GM19395 (cell line): Measurements from ENCODE around the gene ZBTB7C.

Experiments used
- ATAC-seq: cut with Tn5 transposase; IDR thresholded peaks from one replicate; pipeline ENCODE4 v1.9.1; 2021; ENCODE audit warnings: mild to moderate bottlenecking, moderate library complexity; ENCODE audit not compliant: unreplicated experiment

Gene ZBTB7C

DNA sequence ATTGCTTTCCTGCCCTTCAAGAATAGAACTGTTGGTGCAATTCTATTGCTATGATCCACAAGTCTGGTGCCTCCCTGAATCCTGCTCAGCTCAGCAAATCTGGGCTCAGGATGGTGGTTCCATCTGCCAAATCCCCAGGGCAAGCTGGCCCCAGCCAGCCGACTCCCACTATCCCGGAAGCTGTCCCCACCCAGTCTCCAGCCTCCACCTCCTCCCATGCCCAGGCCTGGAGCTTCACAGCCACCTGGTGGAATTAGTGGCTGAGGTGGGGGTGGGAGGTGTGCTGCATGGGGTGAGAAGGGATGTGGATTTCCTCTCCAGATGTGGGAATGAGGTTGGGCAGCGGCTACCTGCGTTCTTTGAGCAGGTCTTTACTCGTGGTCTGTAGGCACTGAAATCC is 359.4 kb downstream of the ZBTB7C start:
- no peak for ATAC-seq

DNA sequence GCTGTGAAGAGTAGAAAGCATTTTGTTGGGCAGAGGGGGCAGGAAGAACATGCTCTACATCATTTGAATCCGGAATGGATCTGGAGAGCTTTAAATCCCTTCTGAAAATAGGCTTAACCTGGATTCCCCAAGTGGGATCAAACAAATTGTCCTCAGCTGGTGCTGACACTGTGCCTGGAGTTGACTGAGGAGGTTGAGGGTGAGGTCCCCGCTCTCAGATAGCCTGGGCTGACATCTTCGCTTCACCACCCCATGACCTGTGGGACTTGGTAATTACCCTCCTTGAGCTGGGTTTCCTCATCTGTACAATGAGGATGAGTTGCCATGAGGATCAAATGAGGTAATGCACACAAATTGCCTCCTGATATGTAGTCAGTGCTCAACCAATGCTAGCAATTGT is 360.9 kb downstream of the ZBTB7C start:
- no peak for ATAC-seq

DNA sequence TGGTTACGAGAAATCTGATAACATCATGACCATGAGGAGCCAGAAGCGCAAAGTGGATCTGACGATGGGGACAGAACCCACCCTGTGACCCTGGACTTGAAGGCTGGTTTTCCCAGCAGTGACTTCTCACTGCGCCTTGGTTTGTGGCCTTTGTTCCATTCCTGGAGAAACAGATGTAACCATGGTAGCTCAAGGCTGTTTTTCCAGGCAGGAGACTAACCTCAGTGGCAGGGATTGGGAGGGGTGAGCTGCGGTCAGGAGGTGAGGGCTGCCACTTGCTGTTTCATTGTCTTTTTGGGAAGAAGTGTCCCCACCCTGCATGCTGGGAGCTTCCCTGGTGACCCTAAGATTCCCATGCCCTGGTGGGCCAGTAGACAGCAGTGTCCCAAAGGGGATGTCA is 362.3 kb downstream of the ZBTB7C start:
- no peak for ATAC-seq

DNA sequence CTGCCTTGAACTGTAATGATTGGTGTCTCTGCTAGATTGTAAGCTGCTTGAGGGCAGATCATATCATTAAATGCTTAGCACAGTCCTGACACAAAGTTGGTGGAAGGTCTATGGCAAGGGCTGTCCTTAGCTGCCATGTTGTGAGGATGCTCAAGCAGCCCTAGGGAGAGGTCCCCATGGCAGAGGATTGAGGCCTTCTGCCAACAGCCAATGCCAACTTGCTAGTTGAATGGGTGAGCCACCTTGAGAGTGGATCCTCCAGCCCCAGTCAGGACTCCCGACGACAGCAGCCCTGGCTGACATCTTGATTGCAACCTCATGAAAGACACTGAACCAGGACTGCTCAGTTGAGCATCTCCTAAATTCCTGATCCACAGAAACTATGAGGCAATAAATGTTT is 363.4 kb downstream of the ZBTB7C start:
- ATAC-seq = no peak

DNA sequence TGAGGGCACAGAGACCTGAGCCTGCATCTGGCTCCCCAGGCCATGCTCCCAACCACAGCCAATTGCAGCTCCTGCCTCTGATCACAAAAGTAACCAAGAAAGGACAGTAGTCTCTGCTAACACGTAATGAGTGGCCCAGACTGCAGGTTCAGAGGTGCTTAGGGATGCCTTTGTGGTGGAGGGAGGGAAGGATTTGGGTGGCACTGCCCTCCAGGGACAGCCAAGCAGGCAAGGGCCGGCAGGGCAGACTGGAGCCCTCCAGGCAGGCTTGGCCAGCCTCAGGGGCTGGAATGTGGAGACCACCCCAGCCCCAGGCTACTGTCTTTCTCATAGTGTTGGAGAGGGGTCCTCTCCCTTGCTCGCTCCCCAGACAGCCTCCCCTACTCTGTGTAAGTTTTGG is 364.2 kb downstream of the ZBTB7C start:
- ATAC-seq = no peak

DNA sequence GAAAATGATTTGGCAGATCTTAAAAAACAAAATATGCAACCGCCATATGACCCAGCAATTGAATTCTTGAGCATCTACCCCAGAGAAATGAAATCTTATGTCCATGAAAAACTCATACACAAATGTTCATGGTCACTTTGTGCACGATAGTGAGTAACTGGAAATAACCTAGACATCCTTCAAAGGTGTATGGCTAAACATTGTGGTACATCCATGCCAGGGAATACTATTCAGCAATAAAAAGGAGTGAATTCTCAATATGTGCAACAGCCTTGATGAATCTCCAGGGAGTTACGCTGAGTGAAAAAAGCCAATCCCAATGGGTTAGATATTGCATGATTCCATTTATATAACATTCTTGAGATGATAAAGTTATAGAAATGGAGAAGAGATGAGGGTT is 366.0 kb downstream of the ZBTB7C start:
- no peak for ATAC-seq

DNA sequence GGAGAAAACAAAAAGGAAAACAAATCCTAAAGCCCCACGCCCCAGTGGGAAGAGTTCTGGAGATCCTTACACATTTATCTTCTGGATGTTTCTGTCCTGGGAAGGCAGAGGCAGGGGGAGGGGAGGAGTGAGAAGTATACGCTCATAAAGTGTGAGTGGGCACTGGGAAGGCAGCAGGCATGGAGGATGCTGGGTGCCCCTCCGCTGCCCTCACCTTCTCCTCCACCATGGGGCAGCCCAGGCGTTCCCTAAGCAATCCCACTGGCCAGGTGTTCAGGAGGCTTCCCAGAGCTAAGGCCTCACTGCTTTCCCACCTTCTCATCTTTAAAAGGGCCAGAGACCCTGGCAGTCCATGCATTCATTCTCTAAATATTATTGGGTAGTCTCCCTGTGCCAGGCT is 366.8 kb downstream of the ZBTB7C start:
- no peak for ATAC-seq

DNA sequence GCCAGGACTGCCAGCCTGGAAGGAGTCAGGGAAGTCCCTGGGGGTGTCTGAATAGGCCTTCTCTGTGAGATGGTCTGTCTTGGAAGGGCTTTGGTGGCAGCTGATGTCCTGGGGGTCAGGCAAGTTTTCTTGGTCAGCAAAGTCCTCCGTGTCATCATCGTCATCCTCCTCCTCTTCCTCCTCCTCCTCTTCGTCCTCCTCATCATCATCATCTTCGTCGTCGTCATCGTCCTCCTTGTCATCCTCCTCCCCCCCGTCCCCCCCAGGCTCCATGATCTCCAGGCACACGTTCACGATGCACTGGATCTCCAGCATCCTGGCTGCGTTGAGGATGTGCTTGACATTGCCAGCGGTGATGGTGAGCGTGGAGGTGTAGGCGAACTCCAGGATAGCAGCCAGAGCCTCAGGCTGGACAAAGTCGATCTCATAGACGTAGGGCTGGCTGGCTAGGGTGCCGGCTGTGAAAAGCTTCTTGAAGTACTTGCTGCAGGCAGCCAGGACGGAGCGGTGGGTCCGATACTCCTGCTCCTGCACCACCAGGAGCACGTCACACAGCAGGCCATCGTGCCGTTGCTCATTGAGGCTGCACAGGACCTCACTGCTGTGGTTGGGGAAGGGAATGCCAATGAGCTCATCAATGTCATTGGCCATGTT is 368.6 kb downstream of the ZBTB7C start:
- no peak for ATAC-seq

DNA sequence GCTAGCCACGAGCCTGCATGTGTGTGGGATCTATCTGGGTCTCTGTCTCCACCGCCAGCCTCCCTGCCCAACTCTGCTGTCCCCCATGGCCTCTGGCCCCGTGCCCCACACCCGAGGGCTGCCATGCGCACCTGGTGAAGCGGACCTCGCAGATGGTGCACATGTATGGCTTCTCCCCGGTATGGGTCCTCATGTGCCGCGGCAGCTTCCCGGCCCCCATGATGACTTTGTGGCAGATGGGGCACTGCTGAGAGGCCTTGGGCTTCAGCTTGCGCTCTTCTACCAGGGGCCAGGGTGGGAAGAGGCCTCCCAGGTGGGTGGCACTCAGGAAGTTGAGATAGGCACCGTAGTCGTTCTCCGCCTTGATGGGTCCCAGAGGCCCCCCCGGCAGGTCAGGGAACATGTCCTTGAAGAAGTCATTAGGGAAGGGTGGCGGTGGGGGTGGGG is 369.4 kb downstream of the ZBTB7C start:
- no peak for ATAC-seq

DNA sequence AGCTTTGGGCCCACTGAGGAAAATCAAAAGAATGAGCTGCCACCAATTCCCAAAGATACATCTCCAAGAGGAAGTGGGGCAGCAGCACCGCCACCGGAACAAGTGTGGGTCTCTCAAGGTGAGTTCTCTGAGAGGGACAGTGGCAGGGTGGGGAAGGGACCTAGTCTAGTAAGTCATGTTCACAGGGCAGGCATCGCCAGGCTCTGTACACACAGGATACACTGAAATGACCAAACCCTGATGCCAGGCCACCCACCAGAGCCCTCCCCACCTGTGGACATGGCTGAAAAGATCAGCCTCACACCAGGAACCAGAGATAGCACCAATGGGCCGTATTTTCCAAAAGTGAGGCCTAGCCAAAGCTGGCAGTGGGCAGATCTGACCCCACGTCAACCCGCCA is 370.5 kb downstream of the ZBTB7C start:
- ATAC-seq = no peak

DNA sequence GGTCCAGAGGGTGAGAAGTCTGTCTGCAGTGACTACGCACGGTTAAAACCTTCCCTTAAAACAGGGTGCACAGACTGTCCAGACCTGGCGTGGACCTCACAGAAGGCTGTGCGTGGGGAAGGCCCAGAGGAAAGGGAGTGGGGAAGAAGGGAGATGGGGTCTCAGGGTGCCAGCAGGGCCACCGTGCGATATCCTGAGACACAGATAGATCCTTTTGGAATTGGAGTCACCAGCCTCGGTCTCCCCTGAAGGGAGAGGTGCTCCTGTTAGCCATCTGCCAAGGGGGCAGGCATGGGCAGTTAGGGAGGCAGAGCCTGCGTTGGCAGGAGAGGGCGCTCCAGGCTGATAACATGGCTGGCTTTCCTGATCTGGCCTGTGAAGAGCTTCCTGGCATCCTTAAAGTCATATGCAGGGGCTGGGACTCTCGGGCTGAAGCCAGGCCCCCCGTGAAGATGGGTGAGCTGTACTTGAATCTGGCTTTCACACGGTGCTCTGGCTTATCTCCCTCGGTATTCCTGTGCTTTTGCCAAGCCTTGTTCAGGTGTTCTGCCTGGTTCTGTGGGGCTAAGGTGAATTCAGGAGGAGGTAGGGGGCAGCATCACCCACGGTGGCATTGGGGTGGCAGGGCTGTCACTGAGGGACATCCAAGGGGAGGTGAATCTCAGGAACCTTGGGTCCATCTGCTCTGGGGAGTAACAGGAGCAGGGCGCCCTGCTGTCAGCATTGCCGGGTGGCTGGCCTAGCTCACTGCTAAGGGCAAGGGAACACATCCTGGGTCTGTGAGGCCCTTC is 371.5 kb downstream of the ZBTB7C start:
- no peak for ATAC-seq

DNA sequence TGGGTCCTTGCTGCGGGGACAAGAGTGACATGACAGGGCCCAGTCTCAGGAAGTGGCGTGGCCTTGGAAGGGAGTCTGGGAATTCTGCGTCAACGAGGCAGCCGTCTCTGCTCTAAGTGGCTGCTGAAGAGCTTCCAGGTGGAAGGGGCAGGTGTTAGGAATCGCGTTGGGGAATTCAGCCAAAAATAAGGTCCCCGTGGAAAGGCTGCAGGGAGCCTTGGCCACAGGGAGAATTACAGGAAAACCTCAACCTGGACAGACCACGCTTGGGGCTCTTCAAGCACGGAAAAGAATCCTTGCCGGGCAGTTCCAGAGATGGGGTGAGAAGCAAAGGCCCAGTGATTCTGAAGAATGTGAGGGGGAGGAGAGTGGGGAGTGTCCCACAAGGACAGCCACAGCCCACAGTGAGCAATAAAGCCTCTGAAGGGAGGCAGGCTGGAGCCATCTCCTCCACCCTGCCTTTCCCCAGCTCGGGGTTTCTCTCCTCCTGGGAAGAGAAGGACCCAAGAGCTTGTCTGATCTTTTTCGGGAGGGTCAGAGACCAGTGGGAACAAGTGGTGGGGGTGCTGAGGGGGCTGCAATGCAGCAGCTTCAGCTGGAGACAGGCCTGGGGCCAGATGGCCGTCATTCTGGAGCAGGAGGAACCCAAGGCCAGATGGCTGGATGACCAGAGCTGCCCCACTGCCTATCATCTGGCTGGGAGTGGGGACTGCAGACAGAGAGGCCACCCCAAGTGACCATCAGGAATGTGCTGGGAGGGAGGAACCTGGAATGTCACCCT is 372.4 kb downstream of the ZBTB7C start:
- no peak for ATAC-seq

DNA sequence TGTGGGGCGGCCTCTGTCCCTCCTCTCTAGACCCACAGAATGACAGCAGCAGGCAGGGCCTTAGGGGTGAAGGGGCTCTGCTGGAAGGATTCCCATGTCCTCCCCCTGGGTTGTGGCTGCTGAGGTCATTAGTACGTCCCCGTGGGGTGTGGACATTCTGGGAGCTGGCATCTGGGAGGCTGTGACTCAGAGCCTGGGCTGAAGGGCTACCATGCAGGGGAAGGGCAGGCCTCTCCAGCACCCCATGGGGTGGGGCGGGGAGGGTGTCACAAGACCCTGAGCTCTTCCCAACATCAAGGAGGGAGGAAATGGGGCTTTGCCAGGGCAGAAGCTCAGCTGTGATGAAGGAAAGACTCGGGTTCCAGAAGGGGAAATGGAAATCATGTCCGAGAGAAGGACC is 373.0 kb downstream of the ZBTB7C start:
- ATAC-seq = no peak

DNA sequence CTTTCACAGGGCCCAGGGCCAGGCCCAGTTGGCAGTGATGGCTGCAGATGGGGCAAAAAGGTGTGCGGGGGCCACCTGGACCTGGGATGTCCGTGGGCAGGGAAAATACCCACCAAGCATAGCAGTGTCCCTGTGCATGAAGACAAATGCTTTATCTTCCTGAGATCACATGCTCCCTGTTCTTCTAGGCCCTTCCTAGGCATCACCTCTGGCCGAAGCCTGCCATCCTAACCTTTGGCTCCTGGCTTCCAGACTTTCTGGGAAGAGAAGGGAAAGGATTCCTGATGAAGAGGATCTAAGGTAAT is 373.7 kb downstream of the ZBTB7C start:
- ATAC-seq = no peak

DNA sequence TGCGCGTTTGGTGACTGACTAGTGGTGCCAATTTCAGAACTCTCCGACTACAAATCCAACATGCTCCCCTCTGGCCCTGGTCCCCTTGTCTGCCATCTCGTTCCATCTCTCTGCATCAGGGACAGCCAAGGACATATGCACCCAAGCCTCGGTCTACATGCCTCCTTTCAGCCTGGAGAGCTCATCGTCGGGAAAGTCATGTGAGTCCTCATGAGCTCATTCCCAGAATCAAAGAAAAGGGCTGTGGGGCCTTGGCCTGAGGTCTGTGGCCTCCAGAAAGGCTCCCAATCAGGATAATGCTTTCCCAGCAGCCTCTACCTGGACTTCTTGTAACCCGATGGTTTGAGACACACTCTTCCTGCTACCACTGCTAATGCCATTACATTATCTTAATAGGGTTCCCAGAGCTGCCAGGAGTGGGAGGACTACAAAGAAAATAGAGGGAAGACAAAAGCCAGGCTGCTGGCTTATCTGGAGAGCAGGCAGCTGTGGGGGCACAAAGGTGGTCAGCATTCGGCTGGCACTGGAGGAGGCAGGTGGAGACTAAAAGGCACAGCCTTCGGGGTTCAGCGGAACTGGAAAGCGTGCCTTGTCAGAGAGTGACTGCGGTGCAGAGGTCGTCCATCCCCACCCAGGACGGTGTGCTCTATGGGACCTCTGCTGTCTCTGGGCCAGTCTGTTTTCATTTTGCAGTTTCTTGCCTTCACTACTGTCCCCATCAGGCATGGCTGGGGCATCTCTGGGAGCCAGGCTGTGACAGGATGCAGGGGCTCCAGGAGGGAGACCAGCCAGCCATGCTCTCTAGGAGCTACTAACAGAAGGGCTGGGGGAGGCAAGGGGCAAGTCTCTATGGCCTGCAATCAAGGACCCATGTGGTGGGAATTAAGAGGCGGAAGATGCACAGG is 374.3 kb downstream of the ZBTB7C start:
- no peak for ATAC-seq

DNA sequence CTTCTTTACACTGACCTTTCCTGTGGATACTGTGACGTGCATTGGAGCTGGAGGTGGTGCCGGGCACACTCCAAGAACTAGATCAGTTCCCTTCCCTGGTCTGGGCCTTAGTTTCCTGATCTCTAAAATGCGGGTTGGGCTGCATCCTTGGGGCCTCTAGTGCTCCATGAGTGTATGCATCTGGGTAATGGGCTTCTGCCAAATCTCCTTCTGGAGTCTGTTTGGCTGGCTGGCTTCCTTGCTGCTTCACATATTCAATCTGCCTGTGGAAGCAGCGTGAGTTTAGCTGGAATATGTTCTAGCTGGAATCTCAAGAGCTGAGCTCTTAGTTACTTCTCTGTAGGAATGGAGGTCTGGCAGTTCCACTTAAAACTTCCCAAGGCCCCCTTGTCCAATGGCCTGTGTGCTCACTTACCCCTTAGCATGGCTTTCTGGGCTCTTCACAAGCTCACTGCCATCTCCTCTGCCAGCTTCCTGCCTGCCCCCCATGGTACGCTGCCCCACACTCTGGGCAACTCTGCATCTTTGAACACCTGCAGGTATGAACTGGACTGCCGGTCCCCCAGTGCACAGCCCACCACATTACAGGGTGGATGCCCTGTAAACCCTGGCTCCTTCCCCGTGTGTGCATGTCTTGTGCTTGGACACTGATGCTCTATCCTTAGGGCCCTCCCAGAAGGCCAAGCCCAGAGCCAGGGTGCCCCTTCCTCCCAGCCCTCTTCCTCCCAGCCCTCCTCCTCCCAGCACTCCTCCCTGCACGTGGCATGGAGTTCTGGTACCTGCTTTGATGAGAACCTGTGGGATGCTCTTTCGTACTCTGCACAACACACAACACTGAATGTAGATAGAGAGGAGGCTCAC is 375.2 kb downstream of the ZBTB7C start:
- no peak for ATAC-seq

DNA sequence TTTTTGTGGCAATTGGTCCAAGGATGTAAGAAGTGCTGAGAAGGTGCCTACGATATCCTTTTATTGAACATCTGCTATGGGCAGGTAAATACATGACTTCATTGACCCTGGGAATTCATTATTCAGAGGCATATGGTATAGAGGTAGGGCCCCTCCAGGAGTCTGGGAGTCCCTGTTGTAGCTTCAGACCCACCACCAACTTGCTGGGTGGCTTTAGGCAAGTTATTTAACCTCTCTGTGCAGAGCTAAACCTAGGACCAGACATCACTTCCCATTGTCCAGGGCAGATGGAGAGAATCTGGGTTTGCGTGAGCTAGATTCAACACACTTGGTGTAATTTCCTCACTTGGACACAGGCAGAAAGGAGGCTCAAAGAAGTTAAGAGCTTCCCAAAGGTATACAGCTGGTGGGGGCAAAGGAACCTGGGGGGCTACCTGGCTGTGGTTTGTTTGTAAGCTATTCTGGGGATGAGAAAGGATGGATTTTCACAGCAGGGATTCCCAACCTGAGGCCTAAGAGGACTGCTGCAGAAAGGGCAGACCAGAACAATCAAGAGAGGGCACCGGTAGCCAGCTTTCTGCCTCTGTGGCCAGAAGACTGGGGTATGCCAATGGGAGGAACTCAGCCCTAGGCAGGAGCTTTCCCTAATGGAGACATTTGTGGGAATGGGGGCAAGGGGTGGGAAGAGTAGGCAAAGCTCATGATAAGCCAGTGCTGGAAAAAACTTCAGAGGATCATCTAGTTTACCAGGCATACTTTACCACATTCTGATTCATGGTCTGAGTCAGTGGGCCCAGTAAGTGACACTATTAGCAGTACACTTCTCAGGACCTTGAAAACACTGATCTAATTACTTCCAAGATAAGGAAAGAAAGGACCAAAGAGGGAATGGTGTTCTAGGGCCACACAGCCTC is 376.1 kb downstream of the ZBTB7C start:
- no peak for ATAC-seq

DNA sequence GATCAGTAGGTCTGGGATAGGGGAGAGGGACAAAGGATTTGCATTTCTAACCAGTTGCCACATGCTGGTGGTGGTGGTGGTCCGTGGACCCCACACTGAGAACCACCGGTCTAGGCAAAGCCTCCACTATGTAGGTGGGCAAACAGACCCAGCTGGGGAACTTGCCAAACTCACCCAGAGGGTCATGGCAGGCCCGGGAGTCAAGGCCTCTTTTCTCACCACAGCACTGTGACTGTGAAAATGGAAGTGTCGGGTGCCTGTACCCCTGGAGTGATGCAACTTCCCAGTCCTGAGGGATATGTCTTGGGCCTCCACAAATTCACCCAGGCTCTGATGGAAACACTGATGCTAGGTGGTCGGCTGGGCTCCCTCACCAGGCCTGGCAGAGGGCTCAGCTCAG is 377.5 kb downstream of the ZBTB7C start:
- ATAC-seq = no peak
